Stimulated activated naive CD8-positive, alpha-beta T cell treated with anti-CD3 and anti-CD28 coated beads, Interleukin-15, Interleukin-2, amounts not matched to agents 100 U/mL and 50 U/mL, for 24 hours (primary cell): ENCODE results near the gene SVBP.
"Not testable (repeated sequence)": the region's sequence is repeated elsewhere in the genome, so short reads cannot be mapped to it uniquely, and the experiment has no call there.

Experiments used
- ATAC-seq: fragments of 150-1000 bp; cut with Tn5 transposase; one replicate; pipeline ENCODE4 v1.10.0; 2021
- DNase-seq: peaks from one replicate; pipeline ENCODE4 v3.0.0; 2021

SVBP gene

DNA sequence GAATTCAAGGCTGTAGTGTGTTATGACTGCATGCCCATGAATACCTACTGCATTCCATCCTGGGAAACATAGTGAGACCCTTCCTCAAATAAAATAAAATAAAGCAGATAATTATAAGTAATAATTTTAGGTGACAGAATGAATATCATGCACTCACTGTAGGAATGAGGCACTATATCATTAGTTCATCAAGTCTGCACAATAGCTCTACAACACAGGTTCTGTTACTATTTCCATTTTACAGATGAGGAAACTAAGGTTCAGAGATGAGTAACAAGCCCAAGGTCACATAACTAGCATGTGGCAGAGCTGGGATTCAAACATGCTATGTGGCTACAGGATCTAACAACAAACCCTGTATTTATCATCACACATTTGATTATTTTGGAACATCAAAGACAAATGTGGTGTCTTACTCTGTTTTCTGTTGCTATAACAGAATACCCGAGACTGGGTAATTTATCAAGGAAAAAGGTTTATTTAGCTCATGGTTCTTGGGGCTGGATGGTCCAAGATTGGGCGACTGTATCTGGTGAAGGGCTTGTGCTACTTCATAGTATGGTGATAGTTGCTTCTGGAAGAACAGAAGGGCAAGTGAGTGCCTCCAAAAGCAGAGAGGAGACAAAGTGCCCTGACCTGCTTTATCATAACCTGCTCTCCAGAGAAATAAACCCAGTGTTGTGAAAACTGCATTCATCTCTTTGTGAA, 24.4 kb upstream of the SVBP start:
- no peak for DNase-seq
- ATAC-seq: no peak

GRCh38 chr1:42841010-42841409, 23.8 kb upstream of the SVBP start:
- ATAC-seq: no peak
- DNase-seq: no peak

DNA sequence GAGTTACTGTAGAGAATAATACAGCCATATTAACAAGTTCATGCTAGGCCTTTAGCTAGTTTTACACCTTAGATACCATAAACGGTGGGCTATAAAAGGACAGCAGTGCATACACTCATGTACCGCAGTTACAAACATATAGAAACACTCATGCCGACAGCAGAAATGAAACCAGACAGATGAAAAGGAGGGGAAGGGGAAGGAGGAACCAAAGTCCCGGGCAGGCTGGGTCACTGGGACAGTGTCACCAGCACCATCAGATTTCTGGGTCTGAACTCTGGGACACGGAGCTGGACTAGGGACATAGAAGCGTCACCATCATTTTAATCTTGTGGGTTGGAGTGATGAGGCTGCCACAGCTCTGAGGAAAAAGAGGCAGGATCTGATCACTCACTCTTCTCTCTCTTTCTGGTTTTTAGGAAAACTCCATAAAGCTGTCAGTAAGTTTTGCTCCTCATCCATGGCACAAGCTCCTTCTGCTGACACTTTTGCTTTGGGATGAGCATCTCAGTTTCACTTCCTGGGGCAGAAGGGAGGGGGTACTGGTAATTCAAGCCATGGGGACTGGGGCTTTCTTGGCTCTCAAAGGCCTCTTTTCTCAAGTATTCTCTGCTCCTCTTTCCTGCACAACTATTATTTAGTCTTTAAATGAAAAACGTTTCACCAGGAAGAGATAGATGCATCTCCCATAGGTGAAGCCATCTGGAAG, 21.4 kb upstream of the SVBP start:
- ATAC-seq (no peak), DNase-seq (no peak)

DNA sequence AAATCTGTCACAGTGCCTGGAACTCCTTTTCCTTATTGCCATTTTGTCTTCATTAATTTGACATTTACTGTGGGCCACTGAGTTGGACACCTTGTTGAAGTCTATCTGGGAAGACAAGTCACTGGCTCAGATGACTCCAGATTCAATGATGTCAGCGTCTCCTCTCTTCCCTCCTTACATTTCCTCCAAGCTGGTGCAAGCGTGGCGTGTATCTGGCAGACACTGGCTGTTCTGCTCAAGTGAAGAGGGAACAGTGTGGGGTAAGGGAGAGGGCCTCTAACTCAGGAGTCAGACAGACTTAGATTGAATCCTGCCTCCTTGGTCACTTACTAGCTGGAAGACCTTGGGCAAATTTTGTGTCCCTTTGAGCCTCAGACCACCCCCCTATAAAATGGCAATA, 20.5 kb upstream of the SVBP start:
- peak; percentile 40 for ATAC-seq
- DNase-seq: no peak

GRCh38 chr1:42835422-42835821, 18.2 kb upstream of the SVBP start:
- DNase-seq (no peak), ATAC-seq (no peak)

DNA sequence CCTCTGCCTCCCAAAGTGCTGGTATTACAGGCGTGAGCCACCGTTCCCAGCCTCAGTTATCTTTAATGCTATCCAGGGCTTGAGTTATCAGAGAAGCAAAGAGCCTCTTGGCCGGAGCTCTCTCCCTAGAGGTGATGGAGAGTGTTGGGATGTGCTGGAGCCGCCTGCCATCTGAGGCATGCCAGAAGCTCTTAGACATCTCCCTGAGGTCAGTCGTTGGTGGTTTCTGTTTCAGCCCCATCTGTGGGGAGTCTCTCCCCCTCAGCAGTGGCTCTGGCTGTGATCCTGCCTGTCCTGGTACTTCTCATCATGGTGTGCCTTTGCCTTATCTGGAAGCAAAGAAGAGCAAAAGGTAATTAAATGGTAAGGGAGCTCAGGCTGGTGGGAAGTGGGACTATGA, 17.6 kb upstream of the SVBP start:
- no peak for ATAC-seq

GRCh38 chr1:42833981-42834380, 16.8 kb upstream of the SVBP start:
- DNase-seq (no peak), ATAC-seq (no peak)

More for the DNA sequence above, 17.6 kb upstream of the SVBP start:
- no peak for DNase-seq

- ATAC-seq (no peak), DNase-seq (no peak)
Observed at GRCh38 chr1:42832641-42833240, 15.5 kb upstream of the SVBP start.

GRCh38 chr1:42831273-42831672, 14.1 kb upstream of the SVBP start:
- ATAC-seq: no peak
- no peak for DNase-seq

- ATAC-seq (no peak), DNase-seq (no peak)
Observed at GRCh38 chr1:42830631-42831030, 13.4 kb upstream of the SVBP start.

DNA sequence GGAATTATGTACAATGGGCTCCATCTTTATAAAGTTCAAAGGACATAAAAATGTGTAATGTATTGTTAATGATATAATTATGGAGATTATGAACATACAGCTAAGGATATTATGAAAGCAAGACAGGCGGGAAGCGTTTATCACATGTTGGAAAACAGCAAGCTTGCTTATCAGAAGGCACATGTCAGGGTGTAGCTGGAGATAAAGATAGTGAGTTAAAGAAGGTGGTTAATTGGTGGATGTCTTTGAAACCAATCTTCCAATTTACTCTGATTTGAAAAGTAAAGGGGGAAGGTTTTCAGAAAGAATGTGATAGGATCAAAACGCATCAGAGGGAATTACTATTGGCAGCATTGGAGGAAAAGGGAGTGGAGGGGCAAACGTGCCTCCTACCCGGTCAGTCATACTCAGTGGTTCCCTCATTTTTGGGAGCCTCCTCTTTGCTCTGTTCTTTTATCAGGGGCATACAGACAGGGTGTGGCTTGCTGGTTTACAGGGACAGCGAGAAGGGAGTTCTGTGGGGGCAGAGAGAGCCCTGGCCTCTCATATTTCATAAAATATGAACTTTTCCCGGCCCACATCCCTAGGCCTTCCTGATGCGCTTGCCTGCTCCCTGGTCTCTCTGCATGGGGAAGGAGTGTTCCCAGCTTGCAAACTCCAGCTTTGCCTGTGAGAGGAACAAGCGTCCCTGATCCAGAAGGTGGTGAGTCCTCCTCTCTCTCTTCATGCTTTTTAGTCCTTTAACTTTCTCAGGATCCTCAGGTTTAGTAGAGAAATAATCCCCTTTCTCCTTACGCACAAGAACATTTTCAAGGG, 8.0 kb upstream of the SVBP start:
- no peak for ATAC-seq

DNA sequence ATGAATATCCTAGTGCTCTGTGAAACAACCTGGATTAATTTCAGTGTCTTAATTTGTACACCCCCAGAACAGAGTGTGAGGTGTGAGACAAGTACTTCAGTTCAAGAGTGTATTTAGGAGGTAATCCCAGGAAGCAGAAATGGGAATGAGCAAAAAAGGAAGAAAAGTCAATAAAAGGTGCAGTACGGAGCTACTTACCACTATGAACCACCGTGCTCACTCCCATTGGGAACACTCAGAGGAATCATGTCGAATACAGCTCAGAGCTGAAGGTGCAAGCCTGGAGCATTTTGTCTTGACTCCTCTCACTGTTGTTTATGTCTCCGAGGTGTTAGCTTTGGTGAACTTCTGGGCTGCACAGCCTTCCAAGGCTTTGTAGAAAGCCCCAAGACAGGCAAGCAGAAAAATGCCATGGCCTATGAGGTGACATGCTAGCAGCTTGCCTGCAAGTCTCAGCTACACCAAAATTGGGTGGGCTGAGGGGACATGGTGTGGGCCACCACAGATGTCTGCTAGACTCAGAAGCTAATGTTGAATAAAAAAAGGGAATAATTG, 7.4 kb upstream of the SVBP start:
- ATAC-seq (no peak), DNase-seq (no peak)

More for the DNA sequence above, 8.0 kb upstream of the SVBP start:
- no peak for DNase-seq

DNA sequence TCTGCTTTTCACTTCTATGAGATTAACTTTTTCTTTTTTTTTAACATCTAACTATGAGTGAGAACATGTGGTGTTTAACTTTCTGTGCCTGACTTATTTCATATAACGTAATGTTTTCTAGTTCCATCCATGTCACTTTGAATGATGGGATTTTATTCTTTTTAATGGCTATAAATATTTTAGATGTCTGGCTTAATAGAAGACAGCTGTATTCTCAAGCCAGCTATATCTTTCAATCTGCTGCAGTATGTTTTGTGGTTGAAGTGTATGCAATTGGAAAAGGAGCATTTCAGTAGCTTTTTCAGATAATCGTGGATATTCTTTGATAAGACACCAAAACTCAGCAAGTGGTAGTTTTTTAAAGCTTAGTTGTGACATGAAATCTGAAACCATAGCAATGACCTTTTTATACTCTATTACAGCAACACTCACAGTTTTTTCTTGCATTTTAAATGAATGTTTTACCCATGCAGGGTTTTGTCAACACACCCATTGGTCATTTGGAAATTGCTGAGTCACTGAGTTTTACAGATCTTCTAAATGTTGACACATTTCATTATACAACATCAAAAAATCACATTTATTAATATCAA, 5.7 kb upstream of the SVBP start:
- ATAC-seq: no peak

DNA sequence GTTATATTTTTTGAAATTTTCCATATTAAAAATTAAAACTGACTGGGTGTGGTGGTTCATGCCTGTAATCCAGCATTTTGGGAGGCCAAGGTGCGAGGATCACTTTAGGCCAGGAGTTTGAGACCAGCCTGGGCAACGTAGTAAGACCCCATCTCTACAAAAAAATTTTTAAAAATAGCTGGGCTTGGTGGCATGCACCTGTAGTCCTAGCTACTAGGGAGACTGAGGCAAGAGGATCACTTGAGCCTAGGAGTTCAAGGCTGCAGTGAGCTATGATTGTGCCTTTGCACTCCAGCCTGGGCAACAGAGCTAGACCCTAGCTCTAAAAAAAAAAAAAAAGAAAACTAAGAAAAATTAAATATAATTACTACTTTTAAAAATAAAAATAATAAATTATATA, 4.5 kb upstream of the SVBP start:
- DNase-seq: no peak
- ATAC-seq: no peak

More for the DNA sequence above, 5.7 kb upstream of the SVBP start:
- no peak for DNase-seq

GRCh38 chr1:42820813-42821212, 3.6 kb upstream of the SVBP start:
- ATAC-seq (no peak), DNase-seq (no peak)

DNA sequence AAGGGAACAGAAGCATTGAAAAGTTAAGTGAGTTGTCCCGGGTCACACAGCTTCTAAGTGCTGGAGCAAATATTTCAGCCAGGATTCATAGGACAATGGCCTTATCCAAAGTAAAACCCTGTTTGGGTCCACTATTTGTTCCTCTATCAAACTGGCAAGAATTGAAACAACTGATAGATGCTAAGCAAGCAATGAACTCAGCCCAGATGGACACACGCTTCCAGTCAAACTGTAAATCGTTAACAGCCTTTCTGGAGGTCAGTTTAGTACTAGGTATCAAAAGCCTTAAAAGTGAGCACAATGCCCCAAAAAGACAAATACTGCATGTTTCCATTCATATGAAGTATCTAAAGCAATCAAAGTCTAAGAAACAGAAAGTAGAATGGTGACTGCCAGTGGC, 779 bp upstream of the SVBP start:
- ATAC-seq (no peak), DNase-seq (no peak)

- DNase-seq (no peak), ATAC-seq (no peak)
Observed at GRCh38 chr1:42817440-42817767, 207 bp upstream of the SVBP start.

DNA sequence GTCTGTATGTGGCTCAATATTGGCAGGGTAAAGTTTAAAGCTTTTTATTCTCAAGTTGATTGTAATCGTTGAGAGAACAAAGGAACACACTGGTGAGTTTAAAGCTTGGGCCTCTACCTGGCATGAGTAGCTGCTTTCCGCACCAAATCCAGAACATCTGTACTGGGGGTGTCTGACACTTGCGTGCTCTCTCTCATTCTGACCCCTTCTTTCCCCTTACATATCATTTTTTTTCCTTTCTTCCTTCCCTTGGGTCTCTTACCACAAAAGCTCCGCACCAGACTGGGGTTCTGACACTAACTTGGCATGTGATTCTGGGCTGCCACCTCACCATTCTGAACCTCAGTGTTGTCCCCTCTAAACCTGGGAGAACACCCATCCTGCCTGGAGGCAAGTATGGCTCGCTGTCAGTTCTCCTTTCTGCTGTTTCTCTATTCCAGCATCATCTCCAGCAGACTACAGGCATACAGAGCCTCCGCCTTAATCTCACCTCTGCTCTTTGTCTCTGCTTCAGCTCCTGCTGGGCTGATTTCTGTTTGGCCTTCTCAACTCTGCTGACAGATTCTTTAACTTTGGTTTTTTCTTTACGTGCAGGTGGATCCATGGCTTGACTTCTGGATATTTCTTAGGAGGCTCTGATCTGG, 1.1 kb downstream of the SVBP start:
- DNase-seq (peak; percentile 17), ATAC-seq (no peak)

DNA sequence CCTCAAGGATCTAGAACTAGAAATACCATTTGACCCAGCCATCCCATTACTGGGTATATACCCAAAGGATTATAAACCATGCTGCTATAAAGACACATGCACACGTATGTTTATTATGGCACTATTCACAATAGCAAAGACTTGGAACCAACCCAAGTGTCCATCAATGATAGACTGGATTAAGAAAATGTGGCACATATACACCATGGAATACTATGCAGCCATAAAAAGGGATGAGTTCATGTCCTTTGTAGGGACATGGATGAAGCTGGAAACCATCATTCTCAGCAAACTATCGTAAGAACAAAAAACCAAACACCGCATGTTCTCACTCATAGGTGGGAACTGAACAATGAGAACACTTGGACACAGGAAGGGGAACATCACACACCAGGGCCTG, 2.4 kb downstream of the SVBP start:
- not testable (repeated sequence) for ATAC-seq

DNA sequence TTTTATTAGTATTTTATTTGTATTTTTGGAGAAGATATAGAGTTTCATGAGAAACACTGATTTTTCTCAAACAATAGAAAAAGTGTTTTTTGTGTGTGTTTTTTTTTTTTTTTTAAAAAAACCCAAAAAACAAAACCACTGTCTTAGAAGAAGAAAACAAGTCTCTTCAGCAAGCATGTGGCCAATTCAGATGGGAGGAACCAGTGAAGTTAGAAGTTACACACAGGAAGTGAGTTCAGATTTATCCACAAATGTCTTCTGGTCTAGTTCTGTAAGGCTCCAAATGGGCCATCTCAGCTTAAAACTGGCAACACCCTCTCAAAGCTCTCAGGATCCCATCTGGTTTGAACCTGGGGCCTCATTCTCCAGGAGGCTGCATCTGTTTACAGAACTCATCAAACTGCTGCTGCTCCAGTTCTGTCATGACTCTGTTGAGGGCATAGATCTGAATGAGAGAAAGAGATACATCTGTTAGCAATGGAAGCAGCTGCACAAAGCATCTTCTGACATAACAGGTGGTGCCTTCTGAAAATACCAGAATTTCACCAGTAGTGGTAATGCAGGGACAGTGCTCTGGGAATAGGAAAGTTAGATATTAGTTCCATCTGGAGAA, 10.0 kb downstream of the SVBP start:
- ATAC-seq: no peak
- DNase-seq: no peak

More for the DNA sequence above, 2.4 kb downstream of the SVBP start:
- not testable (repeated sequence) for DNase-seq

DNA sequence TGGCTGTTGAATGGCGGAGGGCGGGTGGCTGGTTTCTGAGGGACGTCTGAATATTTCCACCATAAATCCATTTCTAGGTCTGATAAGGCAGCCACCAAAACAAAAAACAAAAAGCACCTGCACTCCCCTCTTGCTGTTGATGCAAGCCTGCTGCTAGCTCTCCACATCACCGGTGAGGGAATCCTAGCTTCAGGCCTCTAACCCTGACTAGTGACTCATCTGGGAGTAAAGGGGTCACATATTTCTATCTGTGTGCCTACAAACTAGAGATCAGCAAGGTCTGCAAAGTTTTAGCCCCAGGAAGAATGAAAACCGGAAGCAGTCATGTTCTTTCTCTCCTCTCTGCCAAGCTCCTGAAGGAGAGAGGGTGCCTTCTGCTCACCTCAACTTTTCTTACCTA, 10.6 kb downstream of the SVBP start:
- no peak for DNase-seq
- ATAC-seq: no peak
